ENCODE measurements around the gene CPA5. TPM values are rescaled to one million over a fixed set of nuclear protein-coding genes. Genes with fewer than 3 reads are reported as not detected.

Gene CPA5
- total and polyA plus RNA-seq, 2 experiments from 2014 or later: not detected

GRCh38 chr7:130332259-130333053 lies 12.2 kb upstream of the CPA5 start:
- TF ChIP-seq EZH2phosphoT487 (IDR thresholded peaks at IDR 0.05; ENCODE audit: unreplicated experiment): no peak
- no peak for TF ChIP-seq CREB1 (CRISPR knock-in tag; IDR thresholded peaks at IDR 0.05; ENCODE audit: low read depth)
- TF ChIP-seq NANOG (IDR thresholded peaks at IDR 0.05; ENCODE audit: borderline replicate concordance): no peak
- TF ChIP-seq POLR2AphosphoS5 (IDR thresholded peaks at IDR 0.05; ENCODE audit: low read depth): no peak
- TF ChIP-seq ZNF462 (CRISPR knock-in tag; IDR thresholded peaks at IDR 0.05): no peak
- TF ChIP-seq, protein P1, sequence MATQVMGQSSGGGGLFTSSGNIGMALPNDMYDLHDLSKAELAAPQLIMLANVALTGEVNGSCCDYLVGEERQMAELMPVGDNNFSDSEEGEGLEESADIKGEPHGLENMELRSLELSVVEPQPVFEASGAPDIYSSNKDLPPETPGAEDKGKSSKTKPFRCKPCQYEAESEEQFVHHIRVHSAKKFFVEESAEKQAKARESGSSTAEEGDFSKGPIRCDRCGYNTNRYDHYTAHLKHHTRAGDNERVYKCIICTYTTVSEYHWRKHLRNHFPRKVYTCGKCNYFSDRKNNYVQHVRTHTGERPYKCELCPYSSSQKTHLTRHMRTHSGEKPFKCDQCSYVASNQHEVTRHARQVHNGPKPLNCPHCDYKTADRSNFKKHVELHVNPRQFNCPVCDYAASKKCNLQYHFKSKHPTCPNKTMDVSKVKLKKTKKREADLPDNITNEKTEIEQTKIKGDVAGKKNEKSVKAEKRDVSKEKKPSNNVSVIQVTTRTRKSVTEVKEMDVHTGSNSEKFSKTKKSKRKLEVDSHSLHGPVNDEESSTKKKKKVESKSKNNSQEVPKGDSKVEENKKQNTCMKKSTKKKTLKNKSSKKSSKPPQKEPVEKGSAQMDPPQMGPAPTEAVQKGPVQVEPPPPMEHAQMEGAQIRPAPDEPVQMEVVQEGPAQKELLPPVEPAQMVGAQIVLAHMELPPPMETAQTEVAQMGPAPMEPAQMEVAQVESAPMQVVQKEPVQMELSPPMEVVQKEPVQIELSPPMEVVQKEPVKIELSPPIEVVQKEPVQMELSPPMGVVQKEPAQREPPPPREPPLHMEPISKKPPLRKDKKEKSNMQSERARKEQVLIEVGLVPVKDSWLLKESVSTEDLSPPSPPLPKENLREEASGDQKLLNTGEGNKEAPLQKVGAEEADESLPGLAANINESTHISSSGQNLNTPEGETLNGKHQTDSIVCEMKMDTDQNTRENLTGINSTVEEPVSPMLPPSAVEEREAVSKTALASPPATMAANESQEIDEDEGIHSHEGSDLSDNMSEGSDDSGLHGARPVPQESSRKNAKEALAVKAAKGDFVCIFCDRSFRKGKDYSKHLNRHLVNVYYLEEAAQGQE (IDR thresholded peaks at IDR 0.05; ENCODE audit: unreplicated experiment): no peak
- TF ChIP-seq JUNB (IDR thresholded peaks at IDR 0.05; ENCODE audit: unreplicated experiment): no peak
- no peak for TF ChIP-seq STAT1 (IDR thresholded peaks at IDR 0.05; ENCODE audit: unreplicated experiment)
- no peak for TF ChIP-seq ETS1 (IDR thresholded peaks at IDR 0.05)
- TF ChIP-seq, protein P2, sequence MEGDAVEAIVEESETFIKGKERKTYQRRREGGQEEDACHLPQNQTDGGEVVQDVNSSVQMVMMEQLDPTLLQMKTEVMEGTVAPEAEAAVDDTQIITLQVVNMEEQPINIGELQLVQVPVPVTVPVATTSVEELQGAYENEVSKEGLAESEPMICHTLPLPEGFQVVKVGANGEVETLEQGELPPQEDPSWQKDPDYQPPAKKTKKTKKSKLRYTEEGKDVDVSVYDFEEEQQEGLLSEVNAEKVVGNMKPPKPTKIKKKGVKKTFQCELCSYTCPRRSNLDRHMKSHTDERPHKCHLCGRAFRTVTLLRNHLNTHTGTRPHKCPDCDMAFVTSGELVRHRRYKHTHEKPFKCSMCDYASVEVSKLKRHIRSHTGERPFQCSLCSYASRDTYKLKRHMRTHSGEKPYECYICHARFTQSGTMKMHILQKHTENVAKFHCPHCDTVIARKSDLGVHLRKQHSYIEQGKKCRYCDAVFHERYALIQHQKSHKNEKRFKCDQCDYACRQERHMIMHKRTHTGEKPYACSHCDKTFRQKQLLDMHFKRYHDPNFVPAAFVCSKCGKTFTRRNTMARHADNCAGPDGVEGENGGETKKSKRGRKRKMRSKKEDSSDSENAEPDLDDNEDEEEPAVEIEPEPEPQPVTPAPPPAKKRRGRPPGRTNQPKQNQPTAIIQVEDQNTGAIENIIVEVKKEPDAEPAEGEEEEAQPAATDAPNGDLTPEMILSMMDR (conservative IDR thresholded peaks at IDR 0.05; ENCODE audit: low read depth in 2 of 2): no peak
- no peak overlapping the region for H3K4me3 Mint-ChIP-seq
- no peaks in the 10 kb centered on the region for H3F3A ChIP-seq (replicated peaks; ENCODE audit: low read depth)
- ATAC-seq: no peak
- no peak overlapping the region for H3K4me2 ChIP-seq
- H3K4me1 Mint-ChIP-seq: peaks cover 2% of the 10 kb centered on the region; the same call in 2 of the 3 replicates
- no peak overlapping the region for H3K4me3 ChIP-seq
- no peak overlapping the region for H3K27ac Mint-ChIP-seq
- H3K36me3 ChIP-seq (ENCODE audit: insufficient read depth): no peaks in the 10 kb centered on the region
- H3K9me2 ChIP-seq (ENCODE audit: insufficient read depth): peaks cover 1% of the 10 kb centered on the region; the same call in 1 of the 2 replicates
- H3K27ac ChIP-seq (ENCODE audit: low read depth): no peak overlapping the region
- no peak overlapping the region for H2AFZ ChIP-seq
- H3K79me2 ChIP-seq (replicated peaks; ENCODE audit: insufficient read depth): no peaks in the 10 kb centered on the region
- H3K36me3 Mint-ChIP-seq (ENCODE audit: low read depth): no peaks in the 10 kb centered on the region
- no peaks in the 10 kb centered on the region for H3K27me3 Mint-ChIP-seq (ENCODE audit: insufficient read depth, low read depth, poor library complexity)
- DNase-seq (ENCODE audit: low spot score): no peak
- H3K9me3 Mint-ChIP-seq: no peaks in the 10 kb centered on the region
- H3K27me3 ChIP-seq (ENCODE audit: insufficient read depth): no peaks in the 10 kb centered on the region
- H4K20me1 ChIP-seq (replicated peaks; ENCODE audit: insufficient read depth): no peaks in the 10 kb centered on the region
- H3K4me1 ChIP-seq (ENCODE audit: insufficient read depth): no peaks in the 10 kb centered on the region; the same call in 1 of the 2 replicates

Measured in GM23338 (cell line).